Right atrium auricular region (tissue), 2 donors: Measurements from ENCODE around the gene HES5. TPM values are rescaled to one million over a fixed set of nuclear protein-coding genes. Genes with fewer than 3 reads are reported as not detected.

ENCODE experiments used
- DNase-seq: peaks from one replicate; pipeline ENCODE4 v3.0.0-alpha.2; 2019; ENCODE audit warnings: low spot score
- H3K27ac ChIP-seq, 2 donors: fragments of 200-600 bp; sonication (generic); 1 replicate in 1 of 2; 2 replicates in 1 of 2; pipeline ENCODE4 v1.5.1; 2016 to 2019
- H3K27me3 ChIP-seq, 2 donors: fragments of 200-600 bp; sonication (generic); one replicate each; pipeline versions ENCODE4 v1.5.1 to v1.6.0; 2017 to 2019
- H3K36me3 ChIP-seq: fragments of 200-600 bp; sonication (generic); one replicate; pipeline ENCODE4 v1.5.1; 2016
- H3K4me1 ChIP-seq, 2 donors: fragments of 200-600 bp; sonication (generic); one replicate each; pipeline versions ENCODE4 v1.5.1 to v1.6.0; 2017 to 2019
- H3K4me3 ChIP-seq, 2 donors: fragments of 200-600 bp; sonication (generic); 1 replicate in 1 of 2; 2 replicates in 1 of 2; pipeline ENCODE4 v1.5.1; 2017 to 2019; ENCODE audit warnings: mild to moderate bottlenecking in 1 of 2, moderate library complexity in 1 of 2
- H3K9me3 ChIP-seq, 2 donors: fragments of 200-600 bp; sonication (generic); one replicate each; pipeline ENCODE4 v1.5.1; 2019
- total RNA-seq, 2 donors: library from RNA; depleted of rRNA; stranded (reverse); fragments of >200 nt; gene quantifications; one replicate each; pipeline ENCODE4 v1.1.0, GENCODE V29; 2016
- TF ChIP-seq, protein P1 (sequence below), 2 donors: fragments of 200-600 bp; sonication (generic); IDR thresholded peaks; one replicate each; pipeline ENCODE4 v1.5.1; 2019; ENCODE audit warnings: antibody characterized with exemption in 2 of 2

HES5 gene
- total RNA-seq, 2 donors from 2014 or later, result not detected

GRCh38 chr1:2496746-2497145 is 33.3 kb downstream of the HES5 start:
- no peak overlapping the region for H3K4me3 ChIP-seq
- no peak overlapping the region for H3K27ac ChIP-seq
- TF ChIP-seq, protein P1, sequence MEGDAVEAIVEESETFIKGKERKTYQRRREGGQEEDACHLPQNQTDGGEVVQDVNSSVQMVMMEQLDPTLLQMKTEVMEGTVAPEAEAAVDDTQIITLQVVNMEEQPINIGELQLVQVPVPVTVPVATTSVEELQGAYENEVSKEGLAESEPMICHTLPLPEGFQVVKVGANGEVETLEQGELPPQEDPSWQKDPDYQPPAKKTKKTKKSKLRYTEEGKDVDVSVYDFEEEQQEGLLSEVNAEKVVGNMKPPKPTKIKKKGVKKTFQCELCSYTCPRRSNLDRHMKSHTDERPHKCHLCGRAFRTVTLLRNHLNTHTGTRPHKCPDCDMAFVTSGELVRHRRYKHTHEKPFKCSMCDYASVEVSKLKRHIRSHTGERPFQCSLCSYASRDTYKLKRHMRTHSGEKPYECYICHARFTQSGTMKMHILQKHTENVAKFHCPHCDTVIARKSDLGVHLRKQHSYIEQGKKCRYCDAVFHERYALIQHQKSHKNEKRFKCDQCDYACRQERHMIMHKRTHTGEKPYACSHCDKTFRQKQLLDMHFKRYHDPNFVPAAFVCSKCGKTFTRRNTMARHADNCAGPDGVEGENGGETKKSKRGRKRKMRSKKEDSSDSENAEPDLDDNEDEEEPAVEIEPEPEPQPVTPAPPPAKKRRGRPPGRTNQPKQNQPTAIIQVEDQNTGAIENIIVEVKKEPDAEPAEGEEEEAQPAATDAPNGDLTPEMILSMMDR (IDR thresholded peaks at IDR 0.05), result no peak
- H3K36me3 ChIP-seq, result no peaks in the 10 kb centered on the region
- H3K27me3 ChIP-seq, result no peaks in the 10 kb centered on the region
- no peaks in the 10 kb centered on the region for H3K9me3 ChIP-seq
- DNase-seq, result no peak
- no peaks in the 10 kb centered on the region for H3K4me1 ChIP-seq

- TF ChIP-seq, protein P1 (IDR thresholded peaks at IDR 0.05), result no peak
- Histone ChIP-seq H3K4me1 (no peaks in the 10 kb centered on the region), H3K27ac (no peak overlapping the region), H3K9me3 (no peaks in the 10 kb centered on the region), H3K4me3 (no peak overlapping the region), H3K27me3 (no peaks in the 10 kb centered on the region), H3K36me3 (no peaks in the 10 kb centered on the region)
- DNase-seq, result no peak
These were observed 33.9 kb downstream of the HES5 start for GRCh38 chr1:2496087-2496622.

- TF ChIP-seq, protein P1 (IDR thresholded peaks at IDR 0.05), result no peak
- no peaks in the 10 kb centered on the region for H3K4me1 ChIP-seq
- H3K36me3 ChIP-seq, result no peaks in the 10 kb centered on the region
- no peak for DNase-seq
- no peak overlapping the region for H3K27ac ChIP-seq
- H3K27me3 ChIP-seq, result no peaks in the 10 kb centered on the region
- H3K9me3 ChIP-seq, result no peaks in the 10 kb centered on the region
- no peak overlapping the region for H3K4me3 ChIP-seq
These were observed 34.5 kb downstream of the HES5 start for GRCh38 chr1:2495546-2495945.

DNA sequence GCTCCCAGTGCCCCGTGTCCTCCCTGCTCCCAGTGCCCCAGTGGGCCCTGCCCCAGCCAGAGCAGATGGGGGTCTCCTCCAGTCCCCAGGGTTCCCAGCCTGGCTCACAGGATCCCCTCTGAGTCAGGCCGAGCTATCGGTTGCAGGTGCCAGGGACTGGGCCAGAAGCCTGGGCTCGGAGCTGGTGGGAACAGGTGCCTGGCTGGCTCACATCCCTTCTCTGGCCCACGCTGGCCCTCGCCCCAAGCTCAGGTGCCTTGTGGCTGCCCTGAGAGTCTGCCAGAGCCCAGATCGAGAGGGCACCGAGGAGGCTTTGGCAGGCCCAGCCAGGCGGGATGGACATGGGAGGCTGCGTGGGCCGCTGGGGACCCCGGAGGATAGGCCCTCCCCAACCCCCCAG is 35.0 kb downstream of the HES5 start:
- Histone ChIP-seq H3K9me3 (no peaks in the 10 kb centered on the region), H3K27ac (no peak overlapping the region), H3K4me1 (no peaks in the 10 kb centered on the region), H3K36me3 (no peaks in the 10 kb centered on the region), H3K4me3 (no peak overlapping the region), H3K27me3 (no peaks in the 10 kb centered on the region)
- DNase-seq, result no peak
- TF ChIP-seq, protein P1 (IDR thresholded peaks at IDR 0.05), result no peak

- no peak overlapping the region for H3K4me3 ChIP-seq
- TF ChIP-seq, protein P1 (IDR thresholded peaks at IDR 0.05), result no peak
These were observed 35.8 kb downstream of the HES5 start for GRCh38 chr1:2494323-2494693.

DNA sequence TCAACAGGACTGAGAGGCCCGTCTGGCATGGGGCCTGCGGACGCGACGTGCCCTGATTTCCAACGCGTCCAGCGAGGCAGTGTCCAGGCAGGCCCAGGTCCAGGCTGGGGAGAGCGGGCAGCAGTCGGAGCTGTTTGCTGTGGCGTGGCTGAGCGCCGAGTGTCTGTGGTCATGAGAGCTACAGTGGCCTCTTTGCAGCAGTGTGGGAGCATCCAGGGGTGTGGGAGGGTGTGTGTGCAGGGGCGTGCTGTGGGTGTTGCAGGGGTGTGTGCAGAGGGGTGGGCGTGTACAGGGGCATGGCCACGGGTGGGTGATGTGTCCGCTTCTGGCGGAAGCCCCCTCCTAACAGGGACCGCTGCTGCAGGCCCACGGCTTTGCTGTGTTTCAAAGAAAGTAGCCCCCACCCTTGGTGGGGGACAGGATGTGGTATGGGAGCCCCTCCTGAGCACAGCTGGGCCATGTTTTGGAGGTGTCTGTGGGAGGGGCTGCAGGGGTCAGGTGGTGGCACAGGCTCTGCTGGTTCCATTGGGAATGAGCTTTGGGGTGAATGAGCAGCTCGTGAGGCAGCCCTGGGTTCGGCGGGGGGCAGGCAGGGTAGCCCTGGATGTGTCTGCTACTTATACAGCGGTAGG is 36.3 kb downstream of the HES5 start:
- TF ChIP-seq, protein P1 (IDR thresholded peaks at IDR 0.05), result no peak
- H3K4me1 ChIP-seq, result no peaks in the 10 kb centered on the region
- peaks cover 0 to 2% of the 10 kb centered on the region in 2 donors for H3K9me3 ChIP-seq
- no peaks in the 10 kb centered on the region for H3K36me3 ChIP-seq
- no peak overlapping the region for H3K4me3 ChIP-seq
- no peak for DNase-seq
- H3K27me3 ChIP-seq, result no peaks in the 10 kb centered on the region
- no peak overlapping the region for H3K27ac ChIP-seq

More at GRCh38 chr1:2494323-2494693, 35.8 kb downstream of the HES5 start:
- Histone ChIP-seq H3K4me1 (no peaks in the 10 kb centered on the region), H3K36me3 (no peaks in the 10 kb centered on the region), H3K9me3 (no peaks in the 10 kb centered on the region), H3K27ac (no peak overlapping the region), H3K27me3 (no peaks in the 10 kb centered on the region)
- DNase-seq, result no peak
